Endothelial cell of umbilical vein (primary cell): Measurements from ENCODE around the gene GLB1L. TPM values are rescaled to one million over a fixed set of nuclear protein-coding genes. Genes with fewer than 3 reads are reported as not detected.

ENCODE experiments used
- BruUV-seq: library from RNA; stranded (reverse); fragments of 400-500 nt; replicated peaks from 2 replicates; lab custom pipeline; 2021; lab: Mats Ljungman, UMichigan
- CTCF ChIA-PET: fragments of 300-600, 350-600 bp; sonication (Branson Sonifier 250); formaldehyde crosslinking; loops from one replicate; lab custom pipeline; 2021; ENCODE audit warnings: antibody characterized with exemption, inconsistent platforms; lab: Charles Lee
- POLR2A ChIA-PET: fragments of 300-600, 350-600 bp; sonication (Branson Sonifier 250); formaldehyde crosslinking; loops from one replicate; lab custom pipeline; 2021; ENCODE audit warnings: antibody characterized with exemption, inconsistent platforms; lab: Charles Lee
- DNase-seq: peaks from one replicate; pipeline ENCODE4 v3.0.0-alpha.2; 2011; ENCODE audit warnings: low read depth, low spot score
- FAIRE-seq: peaks from 2 replicates; lab custom pipeline; 2011; peaks lifted over from hg19 to GRCh38; lab: Jason Lieb, UNC
- H2AFZ ChIP-seq: 2 replicates; pipeline ENCODE4 v1.6.0; 2012; ENCODE audit warnings: low read depth, low read length, control low read depth, inconsistent platforms
- H3K27ac ChIP-seq: 2 replicates; pipeline ENCODE4 v1.5.1; 2011; ENCODE audit warnings: low read depth, mild to moderate bottlenecking, control low read depth, low read length, moderate library complexity; ENCODE audit not compliant: insufficient read depth
- H3K27me3 ChIP-seq, 2 experiments: 2 replicates each; pipeline versions ENCODE4 v1.6.0 to v1.6.1; 2011; ENCODE audit warnings: low read length in 2 of 2, mixed read lengths in 1 of 2; ENCODE audit not compliant: control insufficient read depth in 2 of 2, insufficient read depth in 2 of 2
- H3K36me3 ChIP-seq, 2 experiments: 2 replicates in 1 of 2; 3 replicates in 1 of 2; pipeline ENCODE4 v1.5.1; 2011; ENCODE audit warnings: low read length in 2 of 2, mild to moderate bottlenecking in 1 of 2, moderate library complexity in 1 of 2; ENCODE audit not compliant: control insufficient read depth in 2 of 2, insufficient read depth in 2 of 2; ENCODE audit errors: extremely low read depth in 1 of 2
- H3K4me1 ChIP-seq: 3 replicates; pipeline ENCODE4 v1.5.1; 2011; ENCODE audit warnings: mild to moderate bottlenecking, low read length; ENCODE audit not compliant: control insufficient read depth, insufficient read depth; ENCODE audit errors: extremely low read depth
- H3K4me2 ChIP-seq: 2 replicates; pipeline ENCODE4 v1.6.1; 2011; ENCODE audit warnings: low read length, control low read depth, mixed read lengths; ENCODE audit not compliant: insufficient read depth
- H3K4me3 ChIP-seq, 3 experiments: fragments of 200-600 bp in 1 of 3; sonication (generic), shearing (Covaris generic) in 1 of 3; replicated peaks in 1 of 3; 2 replicates each; pipeline ENCODE4 v1.5.1; 2011 to 2016; ENCODE audit warnings: control low read depth in 3 of 3, low read length in 3 of 3, mild to moderate bottlenecking in 2 of 3, inconsistent platforms in 1 of 3, low read depth in 1 of 3, moderate library complexity in 1 of 3; ENCODE audit not compliant: insufficient read depth in 1 of 3
- H3K79me2 ChIP-seq: 2 replicates; pipeline ENCODE4 v1.6.0; 2012; ENCODE audit warnings: low read length, inconsistent platforms; ENCODE audit not compliant: control insufficient read depth, insufficient read depth
- H3K9ac ChIP-seq: replicated peaks from 2 replicates; pipeline ENCODE3; 2011; ENCODE audit warnings: low read length, control low read depth; ENCODE audit not compliant: insufficient read depth; ENCODE audit errors: extremely low read depth
- H3K9me1 ChIP-seq: replicated peaks from 3 replicates; pipeline ENCODE4 v1.6.0; 2011; ENCODE audit warnings: mild to moderate bottlenecking, low read length; ENCODE audit not compliant: control insufficient read depth, insufficient read depth; ENCODE audit errors: extremely low read depth
- H3K9me3 ChIP-seq: replicated peaks from 2 replicates; pipeline ENCODE4 v1.5.1; 2012; ENCODE audit warnings: low read length, inconsistent platforms; ENCODE audit not compliant: control insufficient read depth, insufficient read depth
- H4K20me1 ChIP-seq: replicated peaks from 2 replicates; pipeline ENCODE3; 2011; ENCODE audit warnings: mild to moderate bottlenecking, low read length; ENCODE audit not compliant: control insufficient read depth, insufficient read depth; ENCODE audit errors: extremely low read depth
- EZH2 ChIP-seq: IDR thresholded peaks from 2 replicates; pipeline ENCODE4 v1.6.1; 2012; ENCODE audit warnings: borderline replicate concordance, low read depth, mild to moderate bottlenecking, moderate library complexity, low read length, inconsistent platforms; ENCODE audit not compliant: severe bottlenecking
- FOS ChIP-seq: IDR thresholded peaks from 2 replicates; pipeline ENCODE4 v1.6.1; 2011; ENCODE audit warnings: mild to moderate bottlenecking, low read length, moderate library complexity, borderline replicate concordance; ENCODE audit not compliant: insufficient read depth
- GATA2 ChIP-seq: IDR thresholded peaks from 2 replicates; pipeline ENCODE4 v1.7.0; 2011; ENCODE audit warnings: low read depth, mild to moderate bottlenecking, moderate library complexity, mixed read lengths, low read length; ENCODE audit not compliant: insufficient read length, insufficient read depth
- JUN ChIP-seq: IDR thresholded peaks from 2 replicates; pipeline ENCODE4 v1.6.1; 2011; ENCODE audit warnings: borderline replicate concordance, low read depth; ENCODE audit not compliant: insufficient read length, insufficient read depth
- MYC ChIP-seq: IDR thresholded peaks from one replicate; pipeline ENCODE4 v1.6.1; 2011; ENCODE audit warnings: mild to moderate bottlenecking, low read depth, low read length
- POLR2A ChIP-seq: IDR thresholded peaks from 2 replicates; pipeline ENCODE4 v1.6.1; 2012; ENCODE audit warnings: low read depth, mild to moderate bottlenecking, control low read depth, low read length
- POLR2AphosphoS5 ChIP-seq: IDR thresholded peaks from 2 replicates; pipeline ENCODE4 v1.6.1; 2012; ENCODE audit warnings: low read depth, mild to moderate bottlenecking, control low read depth, low read length, moderate library complexity; ENCODE audit not compliant: insufficient read depth
- dilution Hi-C: fragments of 300-500 bp; cut with MboI; formaldehyde crosslinking; loops from one replicate; pipeline ENCODE4 v1.15.0; 2019; ENCODE audit warnings: low sequenced_read_pairs; ENCODE audit not compliant: extremely low pct_ligation_motif_present
- intact Hi-C: fragments of 100-400 bp; cut with micrococcal nuclease; formaldehyde crosslinking; loops from one replicate; pipeline ENCODE4 v1.10.0; 2022
- polyA plus RNA-seq, 4 experiments: library from polyadenylated mRNA; depleted of rRNA in 3 of 4; stranded (reverse) in 3 of 4; unstranded in 1 of 4; fragments of >200 nt; gene quantifications; 2 replicates each; pipeline versions ENCODE4 v1.2.1 to v1.2.3, GENCODE V29; 2011 to 2012; ENCODE audit warnings: missing spikeins in 1 of 4
- total RNA-seq: library from RNA; stranded (reverse); gene quantifications from 2 replicates; pipeline ENCODE4 v1.2.3, GENCODE V29; 2021
- TF ChIP-seq, protein P1 (sequence below), 2 donors: IDR thresholded peaks; 1 replicate in 1 of 2; 2 replicates in 1 of 2; pipeline ENCODE4 v1.5.1; 2011; ENCODE audit warnings: low read length in 2 of 2, mild to moderate bottlenecking in 2 of 2, moderate library complexity in 2 of 2, control low read depth in 1 of 2, inconsistent platforms in 1 of 2, low read depth in 1 of 2; ENCODE audit not compliant: insufficient read depth in 1 of 2; ENCODE audit errors: extremely low read depth in 1 of 2
- TF ChIP-seq, protein P2 (sequence below): IDR thresholded peaks from 2 replicates; pipeline ENCODE4 v1.6.1; 2011; ENCODE audit not compliant: insufficient read depth, insufficient read length

GLB1L gene
- total and polyA plus RNA-seq, 2 donors (not counting 3 experiments of a cell fraction or from before 2014, with no cell fraction given), result 9.2 to 11.9 TPM

- Histone ChIP-seq H3K4me2 (peak overlapping the region; percentile 27), H3K4me1 (peaks cover 46% of the 10 kb centered on the region), H4K20me1 (no peaks in the 10 kb centered on the region), H3K9me3 (no peaks in the 10 kb centered on the region), H3K27ac (peak overlapping the region; percentile 75), H3K27me3 (no peaks in the 10 kb centered on the region), H3K9ac (peak overlapping the region; percentile 42), H2AFZ (no peak overlapping the region), H3K4me3 (no peak overlapping the region), H3K36me3 (peaks cover 2% of the 10 kb centered on the region in 2 experiments), H3K79me2 (peaks cover 15% of the 10 kb centered on the region), H3K9me1 (no peaks in the 10 kb centered on the region)
- POLR2A ChIA-PET, result interaction anchor here (1.0 to 1.5 kb wide), 5 partner anchors 19 to 72 kb away, joined by 3 to 7 read pairs (median 3); partner anchors contain the start of genes ANKZF1, ATG9A and CNPPD1
- BruUV-seq, result no TSS peak
- no peak for TF ChIP-seq POLR2A
- no peak for TF ChIP-seq MYC
- TF ChIP-seq FOS, result no peak
- TF ChIP-seq GATA2, result no peak
- TF ChIP-seq, protein P1, sequence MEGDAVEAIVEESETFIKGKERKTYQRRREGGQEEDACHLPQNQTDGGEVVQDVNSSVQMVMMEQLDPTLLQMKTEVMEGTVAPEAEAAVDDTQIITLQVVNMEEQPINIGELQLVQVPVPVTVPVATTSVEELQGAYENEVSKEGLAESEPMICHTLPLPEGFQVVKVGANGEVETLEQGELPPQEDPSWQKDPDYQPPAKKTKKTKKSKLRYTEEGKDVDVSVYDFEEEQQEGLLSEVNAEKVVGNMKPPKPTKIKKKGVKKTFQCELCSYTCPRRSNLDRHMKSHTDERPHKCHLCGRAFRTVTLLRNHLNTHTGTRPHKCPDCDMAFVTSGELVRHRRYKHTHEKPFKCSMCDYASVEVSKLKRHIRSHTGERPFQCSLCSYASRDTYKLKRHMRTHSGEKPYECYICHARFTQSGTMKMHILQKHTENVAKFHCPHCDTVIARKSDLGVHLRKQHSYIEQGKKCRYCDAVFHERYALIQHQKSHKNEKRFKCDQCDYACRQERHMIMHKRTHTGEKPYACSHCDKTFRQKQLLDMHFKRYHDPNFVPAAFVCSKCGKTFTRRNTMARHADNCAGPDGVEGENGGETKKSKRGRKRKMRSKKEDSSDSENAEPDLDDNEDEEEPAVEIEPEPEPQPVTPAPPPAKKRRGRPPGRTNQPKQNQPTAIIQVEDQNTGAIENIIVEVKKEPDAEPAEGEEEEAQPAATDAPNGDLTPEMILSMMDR (IDR thresholded peaks at IDR 0.05; ENCODE audit: extremely low read depth in 1 of 2, insufficient read depth in 1 of 2, low read depth in 1 of 2, low read length in 2 of 2), result no peak
- no peak for TF ChIP-seq JUN
- TF ChIP-seq, protein P2, sequence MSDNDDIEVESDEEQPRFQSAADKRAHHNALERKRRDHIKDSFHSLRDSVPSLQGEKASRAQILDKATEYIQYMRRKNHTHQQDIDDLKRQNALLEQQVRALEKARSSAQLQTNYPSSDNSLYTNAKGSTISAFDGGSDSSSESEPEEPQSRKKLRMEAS, result no peak
- no peak for TF ChIP-seq POLR2AphosphoS5
- TF ChIP-seq EZH2, result no peak
- DNase-seq (no peak), FAIRE-seq (no peak)
- dilution Hi-C loops, result no loop called here
- CTCF ChIA-PET, result interaction anchor here (0.6 to 3.3 kb wide), 7 partner anchors 12 to 589 kb away, joined by 3 to 25 read pairs (median 4); partner anchors contain the start of genes BCS1L, CNPPD1, DNAJB2 and ZNF142
- intact Hi-C loops, result loop anchor here (1.0 kb wide), 2 partner anchors 20 to 30 kb away; partner anchors contain the start of genes ANKZF1, ATG9A and DNAJB2
Measured at GRCh38 chr2:219248845-219249202, 3.6 kb upstream of the GLB1L start.
